Limb (tissue), 2 donors: Measurements from ENCODE around the gene EHHADH.
"Not testable (repeated sequence)": the region's sequence is repeated elsewhere in the genome, so short reads cannot be mapped to it uniquely, and the experiment has no call there.

ENCODE experiments used
- DNase-seq, 2 donors: peaks; one replicate each; pipeline ENCODE4 v3.0.0-alpha.2; 2016; ENCODE audit errors: extremely low spot score in 2 of 2

EHHADH gene

GRCh38 chr3:185253133-185253532, 716 bp downstream of the EHHADH start:
- not testable (repeated sequence) for DNase-seq

DNA sequence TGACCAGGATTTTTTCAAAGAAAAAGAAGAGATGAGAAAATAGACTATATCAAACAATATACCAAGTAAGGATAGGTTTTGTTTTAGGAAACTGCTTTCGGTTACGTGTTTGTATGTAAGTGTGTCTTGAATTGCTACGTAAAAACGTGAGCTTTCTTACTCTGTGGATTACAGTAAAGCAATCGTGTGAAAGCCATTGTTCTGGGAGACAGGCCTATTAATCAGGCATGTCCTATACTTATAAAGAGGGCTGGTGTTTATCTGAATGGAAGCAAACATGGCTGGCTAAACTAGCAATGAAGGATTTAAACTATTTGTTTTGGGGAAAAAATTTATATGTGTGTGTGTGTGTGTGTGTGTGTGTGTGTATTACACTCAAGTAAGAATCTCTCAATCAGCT, 2.6 kb downstream of the EHHADH start:
- DNase-seq: no peak

- DNase-seq: no peak
Measured at GRCh38 chr3:185250653-185251052, 3.2 kb downstream of the EHHADH start.

- no peak for DNase-seq
Measured at GRCh38 chr3:185250247-185250646, 3.6 kb downstream of the EHHADH start.

- no peak for DNase-seq
Measured at GRCh38 chr3:185242642-185243041, 11.2 kb downstream of the EHHADH start.

- DNase-seq: no peak
Measured at GRCh38 chr3:185236969-185237368, 16.9 kb downstream of the EHHADH start.

- DNase-seq: no peak
Measured at GRCh38 chr3:185233328-185233727, 20.5 kb downstream of the EHHADH start.

DNA sequence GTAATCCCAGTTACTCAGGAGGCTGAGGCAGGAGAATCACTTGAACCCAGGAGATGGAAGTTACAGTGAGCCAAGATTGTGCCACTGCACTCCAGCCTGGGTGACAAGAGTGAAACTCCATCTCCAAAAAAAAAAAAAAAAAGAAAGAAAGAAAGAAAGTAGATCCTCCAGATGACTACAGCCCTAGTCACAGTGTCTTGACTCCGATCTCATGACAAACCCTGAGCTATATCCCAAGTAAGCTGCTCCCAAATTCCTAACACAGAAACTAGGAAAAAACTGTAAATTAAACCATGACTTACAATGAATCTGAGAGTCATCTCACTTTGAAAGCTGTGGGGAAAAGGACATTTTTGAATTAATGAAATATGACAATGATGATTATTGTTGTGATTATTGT, 27.3 kb downstream of the EHHADH start:
- not testable (repeated sequence) for DNase-seq

DNA sequence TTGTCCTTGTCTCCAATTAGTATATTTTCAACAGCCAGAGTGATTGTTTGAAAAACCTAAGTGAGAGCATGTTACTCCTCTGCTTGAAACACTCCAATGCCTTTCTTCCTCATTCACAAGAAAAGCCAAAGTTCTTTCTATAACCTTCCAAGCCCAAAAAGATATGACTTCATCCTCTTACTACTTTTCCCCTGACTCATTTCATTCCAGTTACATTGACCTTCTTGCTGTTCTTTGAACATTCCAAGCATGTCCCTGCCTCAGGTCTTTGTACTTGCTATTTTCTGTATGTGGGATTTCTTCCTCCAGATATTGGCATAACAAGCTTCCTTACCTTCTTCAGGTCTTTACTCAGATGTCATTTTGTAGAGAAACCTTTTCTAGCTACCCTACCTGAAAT, 28.3 kb downstream of the EHHADH start:
- no peak for DNase-seq

DNA sequence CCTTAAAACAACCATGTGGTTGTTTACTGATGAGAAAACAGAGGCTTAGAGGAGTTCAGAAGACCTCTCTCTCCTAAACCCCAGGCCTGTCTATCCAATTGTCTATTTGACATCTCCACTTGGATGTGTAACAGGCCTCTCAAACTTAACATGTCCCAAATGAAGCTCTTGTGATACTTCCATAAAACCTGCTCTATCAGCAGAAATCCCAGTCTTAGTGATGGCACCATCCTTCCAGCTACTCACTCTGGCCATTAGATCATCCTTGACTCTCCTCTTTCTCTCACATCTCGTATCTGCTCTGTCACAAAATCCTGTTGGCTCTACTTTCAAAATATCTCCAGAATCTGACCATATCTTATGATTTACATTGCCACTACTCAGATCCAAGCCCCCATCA, 28.8 kb downstream of the EHHADH start:
- no peak for DNase-seq

DNA sequence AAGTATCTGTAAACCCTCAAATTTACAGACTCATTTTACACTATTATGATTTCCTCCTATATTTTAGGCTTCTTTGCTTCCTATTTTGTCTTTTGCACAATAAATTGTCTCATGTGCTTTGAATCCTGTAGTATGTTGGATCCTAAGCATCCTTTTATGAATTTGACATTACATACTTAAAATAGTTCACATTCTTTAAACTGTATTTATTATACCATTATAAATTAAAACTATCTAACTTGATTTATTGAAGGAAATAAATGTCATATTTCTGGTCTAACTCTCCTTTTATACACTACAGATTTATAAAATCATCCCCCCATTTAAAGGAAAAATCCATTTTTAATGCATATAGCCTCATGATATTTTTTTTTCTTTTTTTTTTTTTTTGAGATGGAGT, 32.6 kb downstream of the EHHADH start:
- no peak for DNase-seq

DNA sequence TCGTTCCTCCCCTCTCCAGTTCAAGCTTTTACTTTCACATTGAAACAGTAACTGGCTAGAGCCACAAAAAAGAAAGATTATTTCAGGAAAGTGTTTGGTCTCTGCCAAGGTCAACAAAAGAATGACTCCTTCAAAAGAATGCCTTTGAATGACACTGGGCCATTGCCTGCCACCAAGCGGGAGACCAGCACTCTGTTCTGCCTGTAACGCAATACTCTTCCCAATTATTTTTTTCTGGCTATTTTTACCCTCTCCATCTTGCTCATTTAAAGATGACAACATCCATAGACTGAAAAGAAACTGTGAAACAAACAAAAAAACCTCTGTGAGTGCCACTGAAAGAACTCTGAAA, 37.3 kb downstream of the EHHADH start:
- DNase-seq: no peak

DNA sequence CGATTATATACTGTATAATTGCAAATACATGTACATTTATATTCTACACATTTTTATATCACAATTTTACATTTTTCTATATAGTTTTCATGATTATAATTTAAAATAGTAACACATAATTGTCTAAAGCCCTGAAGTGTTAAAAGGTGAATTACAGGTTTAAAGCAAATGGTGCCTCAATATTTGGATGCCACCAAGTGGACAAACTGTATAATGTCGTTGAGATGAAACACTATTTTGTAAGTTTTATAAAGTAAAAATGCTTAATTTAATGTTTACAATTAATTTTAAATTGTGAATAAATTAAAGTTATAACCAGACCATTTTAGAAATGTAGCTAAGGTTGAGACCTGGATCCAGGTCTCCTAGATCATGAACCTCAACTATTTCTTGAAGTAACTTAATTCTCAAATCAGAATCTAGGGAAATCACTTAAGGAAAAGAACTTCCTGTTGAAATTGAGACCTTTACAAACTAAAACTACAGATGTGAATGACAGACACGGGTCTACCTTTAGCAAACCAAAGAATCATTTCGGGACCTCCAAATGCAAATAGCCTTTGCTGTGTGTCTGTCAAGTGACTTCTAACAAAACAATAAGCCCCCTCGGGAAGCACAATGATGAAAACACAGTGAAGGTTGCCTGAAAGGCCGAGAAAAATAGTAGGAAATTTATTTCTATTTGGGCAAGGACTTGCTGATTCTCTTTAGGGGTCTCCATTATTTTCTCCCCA, 37.8 kb downstream of the EHHADH start:
- DNase-seq: peak in 1 of 2 donors; percentile 32

- DNase-seq: no peak
Measured at GRCh38 chr3:185212559-185212958, 41.3 kb downstream of the EHHADH start.

- no peak for DNase-seq
Measured at GRCh38 chr3:185212086-185212485, 41.8 kb downstream of the EHHADH start.

GRCh38 chr3:185210621-185211142, 43.2 kb downstream of the EHHADH start:
- DNase-seq: no peak

DNA sequence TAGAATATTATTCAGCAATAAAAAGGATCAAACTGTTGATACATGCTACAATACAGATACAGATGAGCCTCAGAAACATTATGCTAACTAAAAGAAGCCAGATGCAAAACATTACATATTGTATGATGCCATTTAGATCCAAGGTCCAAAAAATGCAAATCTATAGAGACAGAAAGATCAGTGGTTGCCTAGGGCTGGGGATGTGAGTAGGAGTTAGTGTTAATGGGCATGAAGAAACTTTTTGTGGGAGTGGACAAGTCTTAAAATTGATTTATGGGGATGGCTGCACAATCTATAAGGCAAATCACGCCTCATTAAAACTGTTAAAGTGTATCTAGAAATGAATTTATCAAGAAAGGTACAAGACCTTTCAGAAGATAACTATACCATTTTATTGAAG, 45.0 kb downstream of the EHHADH start:
- no peak for DNase-seq

DNA sequence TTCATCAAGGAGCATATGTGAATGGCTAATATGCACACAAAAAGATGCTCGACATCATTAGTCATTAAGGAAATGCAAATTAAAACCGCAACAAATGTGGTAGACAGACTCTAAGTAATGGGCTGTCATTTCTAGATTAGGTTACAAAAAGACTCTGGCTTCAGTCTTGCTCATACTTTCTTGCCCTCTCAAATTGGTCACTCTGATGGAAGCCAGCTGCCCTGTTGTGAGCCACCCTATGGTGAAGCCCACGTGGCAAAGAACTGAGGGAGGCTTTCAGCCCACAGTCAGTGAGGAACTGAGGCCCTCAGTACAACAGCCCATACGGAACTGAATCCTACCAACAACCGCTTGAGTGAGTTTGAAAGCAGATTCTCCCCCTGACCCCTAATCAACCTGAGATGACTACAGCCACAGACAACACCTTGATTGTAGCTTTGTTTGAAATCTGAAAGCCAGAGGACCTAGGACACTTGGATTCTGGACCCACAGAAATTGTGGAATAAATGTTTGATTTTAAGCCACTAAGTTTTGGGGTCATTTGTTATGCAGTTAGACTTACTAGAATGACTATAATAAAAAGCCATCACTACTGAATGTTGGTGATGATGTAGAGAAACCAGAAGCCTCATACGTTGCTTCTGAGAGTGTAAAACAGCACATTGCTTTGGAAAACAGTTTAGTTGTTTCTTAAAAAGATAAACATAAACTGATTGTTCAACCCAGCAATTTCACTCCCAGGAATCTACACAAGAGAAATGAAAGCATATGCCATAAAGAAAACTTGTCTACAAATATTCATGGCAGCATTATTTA, 45.7 kb downstream of the EHHADH start:
- DNase-seq: no peak

GRCh38 chr3:185207481-185207880, 46.4 kb downstream of the EHHADH start:
- DNase-seq: no peak

DNA sequence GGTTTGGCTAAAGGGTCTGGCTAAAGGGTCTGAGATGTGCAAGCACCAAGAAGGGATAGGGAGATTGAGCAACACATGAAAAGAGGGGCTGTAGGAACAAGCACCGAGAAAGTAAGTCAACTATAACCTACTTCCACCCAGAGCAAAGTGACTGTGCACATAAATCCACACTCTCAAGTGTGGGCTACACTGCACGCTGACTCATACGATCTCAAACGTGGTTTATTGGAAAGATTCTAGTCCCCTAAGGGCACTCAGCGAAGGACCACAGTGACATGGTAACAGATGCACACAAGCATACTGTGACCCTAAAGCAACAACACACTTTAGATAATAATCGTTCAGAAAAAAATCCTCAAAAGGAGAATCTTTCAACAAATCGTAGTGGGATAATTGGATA, 48.0 kb downstream of the EHHADH start:
- DNase-seq: no peak

DNA sequence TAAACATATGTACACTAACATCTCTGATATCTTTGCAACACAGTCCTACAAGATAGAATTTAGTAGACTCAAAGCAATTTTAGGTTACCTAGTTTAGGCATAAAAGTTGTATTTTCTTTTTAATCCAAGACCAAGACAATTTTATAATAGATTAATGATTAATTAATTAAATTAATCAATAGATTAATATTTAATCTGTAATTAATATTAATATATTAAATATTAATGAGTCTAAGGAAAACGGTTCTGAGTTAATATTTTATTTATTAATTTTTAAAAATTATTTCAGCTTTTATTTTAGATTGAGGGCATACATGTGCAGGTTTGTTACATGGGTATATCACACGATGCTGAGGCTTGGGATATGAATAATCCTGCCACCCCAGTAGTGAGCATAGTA, 49.0 kb downstream of the EHHADH start:
- no peak for DNase-seq

GRCh38 chr3:185200639-185201038, 53.2 kb downstream of the EHHADH start:
- no peak for DNase-seq

GRCh38 chr3:185199671-185200070, 54.2 kb downstream of the EHHADH start:
- no peak for DNase-seq
